HG03103 (cell line): Measurements from ENCODE around the gene DCXR.
A peak's percentile ranks its signal among the peaks of the same experiment; 100 is the strongest.

Experiments used
- ATAC-seq: cut with Tn5 transposase; IDR thresholded peaks from one replicate; pipeline ENCODE4 v1.9.1; 2021; ENCODE audit warnings: low read depth; ENCODE audit not compliant: unreplicated experiment

The DCXR gene

GRCh38 chr17:82028246-82028645, 9.3 kb downstream of the DCXR start:
- no peak for ATAC-seq

- ATAC-seq: no peak
Observed at GRCh38 chr17:82025401-82026107, 11.9 kb downstream of the DCXR start.

GRCh38 chr17:82024859-82025258, 12.6 kb downstream of the DCXR start:
- no peak for ATAC-seq

GRCh38 chr17:82023447-82024241, 13.9 kb downstream of the DCXR start:
- no peak for ATAC-seq

GRCh38 chr17:82022981-82023446, 14.5 kb downstream of the DCXR start, which contains the start of gene LRRC45:
Gene LRRC45 (plus strand): TSS chr17:82023305. CDS start chr17:82023644, 339 bp downstream.
- peak; percentile 82 for ATAC-seq

- ATAC-seq: no peak
Observed at GRCh38 chr17:82022310-82022980, 15.1 kb downstream of the DCXR start, which contains the start of gene CENPX. Gene CENPX (minus strand): TSS chr17:82022878. CDS start chr17:82022861, 17 bp downstream.

- no peak for ATAC-seq
Observed at GRCh38 chr17:82021900-82022309, 15.6 kb downstream of the DCXR start.

GRCh38 chr17:82021107-82021899, 16.2 kb downstream of the DCXR start:
- ATAC-seq: no peak

- no peak for ATAC-seq
Observed at GRCh38 chr17:82020572-82021106, 16.9 kb downstream of the DCXR start.

GRCh38 chr17:82019690-82020571, 17.6 kb downstream of the DCXR start:
- ATAC-seq: no peak

GRCh38 chr17:82018989-82019689, 18.4 kb downstream of the DCXR start:
- no peak for ATAC-seq

GRCh38 chr17:82018152-82018988, 19.1 kb downstream of the DCXR start:
- no peak for ATAC-seq

GRCh38 chr17:82017612-82018151, 19.8 kb downstream of the DCXR start:
- ATAC-seq: no peak

- no peak for ATAC-seq
Observed at GRCh38 chr17:82016875-82017459, 20.5 kb downstream of the DCXR start.

GRCh38 chr17:82016061-82016874, 21.2 kb downstream of the DCXR start:
- ATAC-seq: no peak

GRCh38 chr17:82015311-82015971, 22.1 kb downstream of the DCXR start:
- no peak for ATAC-seq
